Mesendoderm (in vitro differentiated cells): ENCODE measurements around the gene CYB5R4.

Experiments
- DNase-seq: peaks from one replicate; pipeline ENCODE4 v3.0.0; 2013
- H2AK5ac ChIP-seq: 2 replicates; pipeline ENCODE4 v1.6.1; 2013; ENCODE audit warnings: low read length, inconsistent platforms
- H2BK120ac ChIP-seq: 2 replicates; pipeline ENCODE4 v1.6.1; 2013; ENCODE audit warnings: low read depth, mild to moderate bottlenecking, low read length, moderate library complexity, mixed read lengths
- H2BK15ac ChIP-seq: replicated peaks from 2 replicates; pipeline ENCODE4 v1.6.1; 2013; ENCODE audit warnings: low read depth, mild to moderate bottlenecking, moderate library complexity
- H2BK5ac ChIP-seq: 2 replicates; pipeline ENCODE4 v1.6.1; 2013; ENCODE audit warnings: low read length, inconsistent platforms
- H3K18ac ChIP-seq: 2 replicates; pipeline ENCODE4 v1.6.1; 2013; ENCODE audit warnings: mild to moderate bottlenecking, low read length, mixed read lengths
- H3K23ac ChIP-seq: one replicate; pipeline ENCODE4 v1.6.1; 2013; ENCODE audit warnings: low read length
- H3K27ac ChIP-seq: 2 replicates; pipeline ENCODE4 v1.5.1; 2013; ENCODE audit warnings: low read depth, mild to moderate bottlenecking, inconsistent platforms, low read length, moderate library complexity
- H3K27me3 ChIP-seq: 2 replicates; pipeline ENCODE4 v1.6.1; 2013; ENCODE audit warnings: low read length, control low read depth, mild to moderate bottlenecking, inconsistent platforms; ENCODE audit not compliant: insufficient read depth, poor library complexity
- H3K36me3 ChIP-seq: 2 replicates; pipeline ENCODE4 v1.6.1; 2013; ENCODE audit warnings: low read length, inconsistent platforms; ENCODE audit not compliant: control insufficient read depth, insufficient read depth
- H3K4ac ChIP-seq: one replicate; pipeline ENCODE4 v1.6.1; 2013; ENCODE audit warnings: low read depth, mild to moderate bottlenecking, low read length, moderate library complexity
- H3K4me1 ChIP-seq: 2 replicates; pipeline ENCODE4 v1.6.1; 2013; ENCODE audit warnings: low read depth, low read length, inconsistent platforms; ENCODE audit not compliant: control insufficient read depth
- H3K4me2 ChIP-seq: 2 replicates; pipeline ENCODE4 v1.6.1; 2013; ENCODE audit warnings: low read length
- H3K4me3 ChIP-seq: 2 replicates; pipeline ENCODE4 v1.5.1; 2013; ENCODE audit warnings: mild to moderate bottlenecking, low read length
- H3K56ac ChIP-seq: one replicate; pipeline ENCODE4 v1.6.1; 2013; ENCODE audit warnings: low read length
- H3K79me1 ChIP-seq: 2 replicates; pipeline ENCODE4 v1.6.1; 2013; ENCODE audit warnings: low read length, inconsistent platforms
- H3K79me2 ChIP-seq: 2 replicates; pipeline ENCODE4 v1.6.1; 2013; ENCODE audit warnings: mild to moderate bottlenecking, low read length; ENCODE audit not compliant: control insufficient read depth, insufficient read depth
- H3K9ac ChIP-seq: 2 replicates; pipeline ENCODE4 v1.6.1; 2013; ENCODE audit warnings: low read length, inconsistent platforms
- H4K5ac ChIP-seq: one replicate; pipeline ENCODE4 v1.6.1; 2013; ENCODE audit warnings: low read length
- H4K8ac ChIP-seq: one replicate; pipeline ENCODE4 v1.6.1; 2013; ENCODE audit warnings: low read depth, mild to moderate bottlenecking, control low read depth, low read length, moderate library complexity
- WGBS: extraction: QIAGEN DNeasy Blood & Tissue Kit; methylation state at CpG from one replicate; pipeline ENCODE4 v1.1.7; 2013; ENCODE audit warnings: low lambda C conversion rate, missing lambda C conversion rate; ENCODE audit not compliant: insufficient coverage; ENCODE audit errors: extremely low coverage; 5-methylcytosine and 5-hydroxymethylcytosine counted together

CYB5R4 gene

GRCh38 chr6:83878902-83879644 lies 19.6 kb downstream of the CYB5R4 start:
- Histone ChIP-seq H3K4me2 (no peak overlapping the region), H4K5ac (no peak overlapping the region), H3K18ac (no peak overlapping the region), H3K23ac (no peak overlapping the region), H3K27me3 (no peaks in the 10 kb centered on the region), H2BK15ac (no peak overlapping the region), H3K4me1 (peaks cover 1% of the 10 kb centered on the region), H2BK120ac (no peak overlapping the region), H3K79me2 (no peaks in the 10 kb centered on the region), H3K36me3 (no peaks in the 10 kb centered on the region), H3K56ac (no peak overlapping the region), H3K9ac (no peak overlapping the region), H2AK5ac (no peak overlapping the region), H3K79me1 (peaks cover 4% of the 10 kb centered on the region), H4K8ac (no peak overlapping the region), H3K4ac (no peak overlapping the region), H3K4me3 (no peak overlapping the region), H2BK5ac (no peak overlapping the region), H3K27ac (no peak overlapping the region)
- no CpG with 5 or more reads among the region's 4 CpGs for WGBS
- DNase-seq, result no peak

DNA sequence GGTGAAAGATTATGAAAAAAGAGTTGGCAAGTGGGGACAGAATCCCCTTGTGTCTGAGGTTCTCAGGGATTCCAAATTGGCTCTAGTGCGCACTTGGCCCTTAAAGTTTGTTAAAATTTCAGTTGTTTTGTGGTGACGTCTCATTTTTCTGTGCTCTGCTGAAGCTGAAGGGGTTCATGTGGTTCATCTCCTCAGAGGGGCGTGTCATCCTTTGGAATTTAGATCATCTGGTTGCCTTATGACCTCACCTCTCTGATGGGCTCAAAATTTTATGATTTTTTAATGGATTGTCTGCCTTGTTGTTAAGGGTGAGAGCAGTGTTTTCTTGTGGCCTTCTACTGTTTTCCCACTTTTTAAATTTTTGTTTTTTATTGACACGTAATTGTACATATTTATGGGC lies 20.3 kb downstream of the CYB5R4 start:
- Histone ChIP-seq H2BK5ac (no peak overlapping the region), H2BK15ac (no peak overlapping the region), H3K4me3 (no peak overlapping the region), H4K5ac (no peak overlapping the region), H3K23ac (no peak overlapping the region), H3K79me2 (no peaks in the 10 kb centered on the region), H3K9ac (no peak overlapping the region), H3K4ac (no peak overlapping the region), H2AK5ac (no peak overlapping the region), H3K27ac (no peak overlapping the region), H3K4me1 (peaks cover 1% of the 10 kb centered on the region), H3K36me3 (no peaks in the 10 kb centered on the region), H3K27me3 (no peaks in the 10 kb centered on the region), H3K4me2 (no peak overlapping the region), H3K79me1 (peaks cover 4% of the 10 kb centered on the region), H4K8ac (no peak overlapping the region), H3K18ac (no peak overlapping the region), H3K56ac (no peak overlapping the region), H2BK120ac (no peak overlapping the region)
- no peak for DNase-seq
- no CpG with 5 or more reads among the region's 4 CpGs for WGBS

DNA sequence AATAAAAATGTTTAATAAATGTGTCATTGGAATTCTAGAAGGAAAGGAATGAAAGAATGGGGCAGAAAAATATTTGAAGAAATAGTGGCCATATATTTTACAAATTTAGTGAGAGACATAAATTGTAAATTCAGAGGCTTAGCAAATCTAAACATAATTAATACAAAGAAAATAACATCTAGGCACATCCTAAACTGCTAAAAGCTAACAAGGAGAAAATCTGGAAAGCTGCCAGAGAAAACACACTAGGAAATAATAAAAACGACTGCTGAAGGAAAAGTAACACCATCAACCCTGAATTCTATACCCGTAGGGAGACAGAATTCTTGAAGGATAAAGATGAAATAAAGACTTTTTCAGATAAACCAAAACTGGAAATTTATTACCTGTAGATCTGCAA lies 23.8 kb downstream of the CYB5R4 start:
- WGBS, result no CpG with 5 or more reads among the region's 2 CpGs
- H4K5ac ChIP-seq, result no peak overlapping the region
- H3K9ac ChIP-seq, result no peak overlapping the region
- H3K4ac ChIP-seq, result no peak overlapping the region
- no peak overlapping the region for H3K18ac ChIP-seq
- no peak overlapping the region for H2BK15ac ChIP-seq
- DNase-seq, result no peak
- no peak overlapping the region for H3K4me3 ChIP-seq
- no peak overlapping the region for H3K4me2 ChIP-seq
- no peak overlapping the region for H2AK5ac ChIP-seq
- no peaks in the 10 kb centered on the region for H3K36me3 ChIP-seq
- H3K56ac ChIP-seq, result no peak overlapping the region
- no peak overlapping the region for H2BK5ac ChIP-seq
- no peaks in the 10 kb centered on the region for H3K27me3 ChIP-seq
- H4K8ac ChIP-seq, result no peak overlapping the region
- H3K23ac ChIP-seq, result no peak overlapping the region
- peaks cover 1% of the 10 kb centered on the region for H3K4me1 ChIP-seq
- H2BK120ac ChIP-seq, result no peak overlapping the region
- H3K79me2 ChIP-seq, result no peaks in the 10 kb centered on the region
- no peak overlapping the region for H3K27ac ChIP-seq
- H3K79me1 ChIP-seq, result peaks cover 4% of the 10 kb centered on the region

GRCh38 chr6:83884523-83884922 lies 25.0 kb downstream of the CYB5R4 start:
- WGBS, result 100% methylated on average over 1 of the region's 4 CpGs
- H2BK120ac ChIP-seq, result no peak overlapping the region
- H4K8ac ChIP-seq, result no peak overlapping the region
- no peak overlapping the region for H3K4me3 ChIP-seq
- no peak overlapping the region for H3K56ac ChIP-seq
- no peak overlapping the region for H3K23ac ChIP-seq
- peaks cover under 1% of the 10 kb centered on the region for H3K4me1 ChIP-seq
- no peak overlapping the region for H2BK15ac ChIP-seq
- no peaks in the 10 kb centered on the region for H3K27me3 ChIP-seq
- no peak overlapping the region for H3K4ac ChIP-seq
- H3K9ac ChIP-seq, result no peak overlapping the region
- H2AK5ac ChIP-seq, result no peak overlapping the region
- H2BK5ac ChIP-seq, result no peak overlapping the region
- H3K27ac ChIP-seq, result no peak overlapping the region
- no peaks in the 10 kb centered on the region for H3K79me2 ChIP-seq
- no peak overlapping the region for H4K5ac ChIP-seq
- no peaks in the 10 kb centered on the region for H3K36me3 ChIP-seq
- H3K4me2 ChIP-seq, result no peak overlapping the region
- no peaks in the 10 kb centered on the region for H3K79me1 ChIP-seq
- H3K18ac ChIP-seq, result no peak overlapping the region
- peak; percentile 38 for DNase-seq

DNA sequence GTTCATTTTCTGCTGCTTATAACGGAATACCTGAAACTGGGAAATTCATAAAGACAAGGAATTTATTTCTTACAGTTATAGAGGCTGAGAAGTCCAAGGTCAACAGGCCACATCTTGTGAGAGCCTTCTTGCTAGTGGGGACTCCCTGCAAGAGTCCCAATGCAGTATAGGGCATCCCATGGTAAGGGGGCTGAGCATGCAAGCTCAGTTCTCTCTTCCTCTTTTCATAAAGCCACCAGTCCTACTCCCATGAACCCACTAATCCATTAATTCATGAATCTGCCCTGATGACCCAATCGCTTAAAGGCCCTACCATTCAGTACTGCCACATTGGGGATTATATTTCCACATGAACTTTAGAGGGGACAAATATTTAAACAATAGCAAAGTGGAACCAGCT lies 26.5 kb downstream of the CYB5R4 start:
- Histone ChIP-seq H2AK5ac (no peak overlapping the region), H3K9ac (no peak overlapping the region), H2BK5ac (no peak overlapping the region), H4K5ac (no peak overlapping the region), H3K4ac (no peak overlapping the region), H3K4me2 (no peak overlapping the region), H3K18ac (no peak overlapping the region), H3K4me1 (no peaks in the 10 kb centered on the region), H3K36me3 (no peaks in the 10 kb centered on the region), H3K56ac (no peak overlapping the region), H3K79me2 (no peaks in the 10 kb centered on the region), H2BK15ac (no peak overlapping the region), H3K79me1 (no peaks in the 10 kb centered on the region), H4K8ac (no peak overlapping the region), H3K27me3 (no peaks in the 10 kb centered on the region), H3K4me3 (no peak overlapping the region), H2BK120ac (no peak overlapping the region), H3K27ac (no peak overlapping the region), H3K23ac (no peak overlapping the region)
- no CpG with 5 or more reads among the region's 2 CpGs for WGBS
- DNase-seq, result no peak

- Histone ChIP-seq H2AK5ac (no peak overlapping the region), H2BK120ac (no peak overlapping the region), H3K18ac (no peak overlapping the region), H2BK15ac (no peak overlapping the region), H4K5ac (no peak overlapping the region), H3K79me1 (no peaks in the 10 kb centered on the region), H3K4ac (no peak overlapping the region), H4K8ac (no peak overlapping the region), H3K9ac (no peak overlapping the region), H3K79me2 (no peaks in the 10 kb centered on the region), H2BK5ac (no peak overlapping the region), H3K56ac (no peak overlapping the region), H3K27ac (no peak overlapping the region), H3K4me3 (no peak overlapping the region), H3K4me1 (no peaks in the 10 kb centered on the region), H3K27me3 (no peaks in the 10 kb centered on the region), H3K23ac (no peak overlapping the region), H3K4me2 (no peak overlapping the region), H3K36me3 (no peaks in the 10 kb centered on the region)
- no CpG with 5 or more reads among the region's 1 CpG for WGBS
- DNase-seq, result no peak
Observed at GRCh38 chr6:83889621-83890020, 30.1 kb downstream of the CYB5R4 start.
